A549 (cell line): ENCODE measurements around the gene TMF1. TPM values are rescaled to one million over a fixed set of nuclear protein-coding genes. Genes with fewer than 3 reads are reported as not detected.

ENCODE experiments used
- ATAC-seq, 2 experiments: fragments of 200-7000 bp in 1 of 2; fragments of >200 bp in 1 of 2; cut with Nextera tagmentation in 1 of 2; cut with Tn5 transposase in 1 of 2; 3 replicates each; pipeline versions ENCODE4 v1.8.0 to v1.9.1; 2018 to 2020; ENCODE audit warnings: mild to moderate bottlenecking in 1 of 2, moderate library complexity in 1 of 2
- CTCF ChIA-PET: fragments of 300-600 bp; sonication (Branson Sonifier 250); formaldehyde crosslinking; extraction: SDS; loops from one replicate; lab custom pipeline; 2021; ENCODE audit warnings: antibody characterized with exemption, inconsistent platforms; lab: Yijun Ruan, JAX
- POLR2A ChIA-PET: fragments of 350-600 bp; formaldehyde crosslinking; extraction: SDS; loops from one replicate; lab custom pipeline; 2021; ENCODE audit warnings: antibody characterized with exemption, inconsistent platforms; lab: Yijun Ruan, JAX
- DNase-seq, 2 experiments: peaks; one replicate each; pipeline versions ENCODE4 v3.0.0 to v3.0.0-alpha.2; 2011 to 2016; ENCODE audit warnings: low read depth in 1 of 2, low spot score in 1 of 2
- FAIRE-seq: peaks from 2 replicates; lab custom pipeline; 2011; peaks lifted over from hg19 to GRCh38; lab: Jason Lieb, UNC
- H3K27ac ChIP-seq, 2 experiments: fragments of >200 bp; sonication (Bioruptor Twin); formaldehyde crosslinking; 3 replicates each; pipeline ENCODE4 v1.5.1; 2016 to 2017
- H3K4me1 ChIP-seq: fragments of >200 bp; sonication (Bioruptor Twin); formaldehyde crosslinking; 3 replicates; pipeline ENCODE4 v1.6.1; 2016
- H3K4me2 ChIP-seq: fragments of >200 bp; sonication (Bioruptor Twin); formaldehyde crosslinking; 3 replicates; pipeline ENCODE4 v1.6.1; 2016
- H3K4me3 ChIP-seq: fragments of >200 bp; sonication (Bioruptor Twin); formaldehyde crosslinking; 3 replicates; pipeline ENCODE4 v1.5.1; 2016
- H3K9me3 ChIP-seq: fragments of >200 bp; sonication (Bioruptor Twin); formaldehyde crosslinking; 3 replicates; pipeline ENCODE4 v1.6.1; 2016
- CBX8 ChIP-seq: fragments of 200-600 bp; sonication (generic); IDR thresholded peaks from 2 replicates; pipeline ENCODE4 v1.6.1; 2016
- CEBPB ChIP-seq, 2 experiments: fragments of >200 bp in 1 of 2; sonication (Bioruptor Twin) in 1 of 2; formaldehyde crosslinking in 1 of 2; IDR thresholded peaks; 2 replicates each; pipeline ENCODE4 v1.6.1; 2012 to 2016
- E2F6 ChIP-seq: IDR thresholded peaks from 2 replicates; pipeline ENCODE4 v1.6.1; 2012; ENCODE audit warnings: low read depth, borderline replicate concordance
- EHF ChIP-seq: fragments of 250-450 bp; sonication (Bioruptor Pico); IDR thresholded peaks from 2 replicates; pipeline ENCODE4 v1.5.0; 2020; ENCODE audit warnings: mild to moderate bottlenecking
- FOSB ChIP-seq: fragments of 250-450 bp; sonication (Bioruptor Pico); IDR thresholded peaks from 2 replicates; pipeline ENCODE4 v1.5.0; 2020; ENCODE audit warnings: mild to moderate bottlenecking, moderate library complexity
- GATA3 ChIP-seq: IDR thresholded peaks from 2 replicates; pipeline ENCODE4 v1.6.1; 2012; ENCODE audit warnings: borderline replicate concordance
- HEYL ChIP-seq: fragments of 250-450 bp; sonication (Bioruptor Pico); IDR thresholded peaks from 2 replicates; pipeline ENCODE4 v1.8.0; 2021; ENCODE audit warnings: mild to moderate bottlenecking, moderate library complexity
- HMGXB4 ChIP-seq: fragments of 250-450 bp; sonication (Bioruptor Pico); IDR thresholded peaks from 2 replicates; pipeline ENCODE4 v1.5.0; 2021; ENCODE audit warnings: mild to moderate bottlenecking, moderate library complexity, borderline replicate concordance
- HOXB13 ChIP-seq: fragments of 250-450 bp; sonication (Bioruptor Pico); IDR thresholded peaks from 2 replicates; pipeline ENCODE4 v1.5.0; 2020; ENCODE audit warnings: low read depth, mild to moderate bottlenecking, moderate library complexity
- HOXB5 ChIP-seq: fragments of 250-450 bp; sonication (Bioruptor Pico); IDR thresholded peaks from 2 replicates; pipeline ENCODE4 v1.5.0; 2020; ENCODE audit warnings: mild to moderate bottlenecking, moderate library complexity
- JUN ChIP-seq, 2 experiments: fragments of >200 bp; sonication (Bioruptor Twin); formaldehyde crosslinking; IDR thresholded peaks; 2 replicates in 1 of 2; 3 replicates in 1 of 2; pipeline ENCODE4 v1.6.1; 2016 to 2017
- JUNB ChIP-seq: fragments of >200 bp; sonication (Bioruptor Twin); formaldehyde crosslinking; IDR thresholded peaks from 2 replicates; pipeline ENCODE4 v1.6.1; 2016
- MAFK ChIP-seq: fragments of 450-650 bp; IDR thresholded peaks from 2 replicates; pipeline ENCODE4 v1.6.1; 2014; ENCODE audit not compliant: partially characterized antibody
- MYC ChIP-seq: IDR thresholded peaks from 2 replicates; pipeline ENCODE4 v1.6.1; 2012; ENCODE audit warnings: mild to moderate bottlenecking, inconsistent platforms, low read length, improper control_type of control experiment, borderline replicate concordance
- NFE2L2 ChIP-seq: fragments of 150-350 bp; conservative IDR thresholded peaks from 2 replicates; pipeline ENCODE4 v1.6.1; 2014; ENCODE audit warnings: low read length
- PHF8 ChIP-seq: fragments of 200-600 bp; sonication (generic); IDR thresholded peaks from 2 replicates; pipeline ENCODE4 v1.6.1; 2016; ENCODE audit warnings: low read depth, mild to moderate bottlenecking, antibody characterized with exemption, moderate library complexity, borderline replicate concordance
- POLR2A ChIP-seq: IDR thresholded peaks from 2 replicates; pipeline ENCODE4 v1.6.1; 2012; ENCODE audit warnings: mild to moderate bottlenecking, low read length
- RARB ChIP-seq: fragments of 250-450 bp; sonication (Bioruptor Pico); IDR thresholded peaks from 2 replicates; pipeline ENCODE4 v1.8.0; 2021; ENCODE audit warnings: mild to moderate bottlenecking, moderate library complexity
- TFCP2L1 ChIP-seq: fragments of 250-450 bp; sonication (Bioruptor Pico); IDR thresholded peaks from 2 replicates; pipeline ENCODE4 v1.5.0; 2021; ENCODE audit warnings: mild to moderate bottlenecking
- TP53 ChIP-seq: fragments of 250-450 bp; sonication (Bioruptor Pico); IDR thresholded peaks from 2 replicates; pipeline ENCODE4 v1.5.0; 2021; ENCODE audit warnings: mild to moderate bottlenecking, moderate library complexity
- ZC3H11A ChIP-seq: fragments of 450-650 bp; IDR thresholded peaks from 2 replicates; pipeline ENCODE4 v1.6.1; 2014; ENCODE audit warnings: antibody characterized with exemption, mild to moderate bottlenecking
- ZFP36 ChIP-seq: fragments of 450-650 bp; IDR thresholded peaks from 2 replicates; pipeline ENCODE4 v1.6.1; 2014; ENCODE audit warnings: borderline replicate concordance; ENCODE audit not compliant: partially characterized antibody
- WGBS: methylation state at CpG from one replicate; pipeline ENCODE4 v1.1.6; 2017; ENCODE audit errors: missing lambda C conversion rate; 5-methylcytosine and 5-hydroxymethylcytosine counted together
- polyA plus RNA-seq, 4 experiments: library from polyadenylated mRNA; depleted of rRNA in 3 of 4; stranded (reverse); fragments of >200 nt; fragmentation: RNase III in 1 of 4; extraction: RNeasy Plus Mini Kit Qiagen cat#74134 plus additional on column Dnase treatment in 1 of 4; gene quantifications; 2 replicates in 3 of 4; 3 replicates in 1 of 4; pipeline ENCODE4 v1.2.3, GENCODE V29; 2011 to 2017
- TF ChIP-seq, protein P1 (sequence below): fragments of 250-450 bp; sonication (Bioruptor Pico); IDR thresholded peaks from 2 replicates; pipeline ENCODE4 v1.5.0; 2020; ENCODE audit warnings: low read depth, mild to moderate bottlenecking, moderate library complexity
- TF ChIP-seq, protein P2 (sequence below): IDR thresholded peaks from 2 replicates; pipeline ENCODE4 v1.6.1; 2012

The TMF1 gene
- polyA plus RNA-seq, 2 of the 4 experiments (the other 2 are of a cell fraction): 13.7 to 17.2 TPM

GRCh38 chr3:69097407-69098086 lies 45.4 kb upstream of the TMF1 start:
- 92% methylated on average over 9 of the region's 9 CpGs for WGBS
- H3K4me3 ChIP-seq: no peak overlapping the region
- no peak for DNase-seq
- CTCF ChIA-PET: interaction anchor here (0.7 to 1.8 kb wide), 5 partner anchors 12 to 634 kb away, joined by 3 to 4 read pairs (median 3); no protein-coding TSS in a partner anchor
- TF ChIP-seq RARB: no peak
- H3K9me3 ChIP-seq: no peaks in the 10 kb centered on the region
- POLR2A ChIA-PET: no interaction called here
- no peak overlapping the region for H3K27ac ChIP-seq
- FAIRE-seq: no peak
- no peaks in the 10 kb centered on the region for H3K4me1 ChIP-seq
- no peak overlapping the region for H3K4me2 ChIP-seq
- no peak for ATAC-seq

GRCh38 chr3:69096299-69096698 lies 44.2 kb upstream of the TMF1 start:
- DNase-seq (no peak), ATAC-seq (no peak), FAIRE-seq (no peak)
- no peaks in the 10 kb centered on the region for H3K9me3 ChIP-seq
- WGBS: 83% methylated on average over 4 of the region's 5 CpGs
- TF ChIP-seq PHF8 (no peak), MAFK (no peak), RARB (no peak), CBX8 (no peak), HOXB13 (no peak), HOXB5 (CRISPR knock-in tag) (no peak)
- TF ChIP-seq, protein P1, sequence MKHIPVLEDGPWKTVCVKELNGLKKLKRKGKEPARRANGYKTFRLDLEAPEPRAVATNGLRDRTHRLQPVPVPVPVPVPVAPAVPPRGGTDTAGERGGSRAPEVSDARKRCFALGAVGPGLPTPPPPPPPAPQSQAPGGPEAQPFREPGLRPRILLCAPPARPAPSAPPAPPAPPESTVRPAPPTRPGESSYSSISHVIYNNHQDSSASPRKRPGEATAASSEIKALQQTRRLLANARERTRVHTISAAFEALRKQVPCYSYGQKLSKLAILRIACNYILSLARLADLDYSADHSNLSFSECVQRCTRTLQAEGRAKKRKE: no peak
- POLR2A ChIA-PET: no interaction called here
- peaks cover 7% of the 10 kb centered on the region; the same call in 1 of the 3 replicates for H3K4me1 ChIP-seq
- no peak overlapping the region for H3K4me3 ChIP-seq
- H3K4me2 ChIP-seq: no peak overlapping the region
- H3K27ac ChIP-seq: no peak overlapping the region
- CTCF ChIA-PET: no interaction called here

DNA sequence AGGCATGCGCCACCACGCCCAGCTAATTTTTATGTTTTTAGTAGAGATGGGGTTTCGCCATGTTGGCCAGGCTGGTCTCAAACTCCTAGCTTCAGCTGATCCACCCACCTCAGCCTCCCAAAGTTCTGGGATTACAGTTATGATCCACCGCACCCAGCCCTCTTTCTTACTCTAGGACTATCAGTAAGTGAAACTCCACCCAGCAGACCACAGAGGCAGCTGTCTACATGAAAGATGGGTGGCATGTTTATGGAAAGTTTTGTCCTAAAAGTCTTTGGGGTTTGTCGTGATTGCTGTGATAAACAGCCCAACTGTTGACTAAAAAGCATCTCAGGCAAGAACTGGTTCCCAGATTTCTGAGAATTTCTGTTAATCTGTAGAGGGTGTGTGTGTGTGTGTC lies 43.5 kb upstream of the TMF1 start:
- no peak overlapping the region for H3K27ac ChIP-seq
- no peak for FAIRE-seq
- ATAC-seq: no peak

More for the DNA sequence above, 43.5 kb upstream of the TMF1 start:
- TF ChIP-seq ZFP36: no peak
- no peak for TF ChIP-seq CEBPB (IDR thresholded peaks at IDR 0.05)
- TF ChIP-seq, protein P2, sequence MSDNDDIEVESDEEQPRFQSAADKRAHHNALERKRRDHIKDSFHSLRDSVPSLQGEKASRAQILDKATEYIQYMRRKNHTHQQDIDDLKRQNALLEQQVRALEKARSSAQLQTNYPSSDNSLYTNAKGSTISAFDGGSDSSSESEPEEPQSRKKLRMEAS: no peak
- TF ChIP-seq GATA3: no peak
- no peak for TF ChIP-seq TP53
- TF ChIP-seq TFCP2L1 (CRISPR knock-in tag): no peak
- TF ChIP-seq JUN (IDR thresholded peaks at IDR 0.05): no peak
- TF ChIP-seq FOSB (CRISPR knock-in tag): no peak
- TF ChIP-seq EHF: no peak
- no peak for TF ChIP-seq E2F6
- no peak for TF ChIP-seq POLR2A
- no peak for TF ChIP-seq HEYL (CRISPR knock-in tag)
- TF ChIP-seq MYC: no peak
- TF ChIP-seq ZC3H11A: no peak
- no peak for TF ChIP-seq JUNB
- TF ChIP-seq, protein P1: no peak
- no peak for TF ChIP-seq CBX8
- no peak for TF ChIP-seq NFE2L2
- no peak for TF ChIP-seq HMGXB4 (CRISPR knock-in tag)
- DNase-seq: no peak
- no peak overlapping the region for H3K4me3 ChIP-seq
- ChIA-PET POLR2A (no interaction called here), CTCF (no interaction called here)
- H3K4me1 ChIP-seq: peaks cover 7% of the 10 kb centered on the region; the same call in 1 of the 3 replicates
- 91% methylated on average over 5 of the region's 5 CpGs for WGBS
- no peaks in the 10 kb centered on the region for H3K9me3 ChIP-seq
- no peak overlapping the region for H3K4me2 ChIP-seq
